Measurements from ENCODE around the gene PPFIA4. TPM values are rescaled to one million over a fixed set of nuclear protein-coding genes. Genes with fewer than 3 reads are reported as not detected.

The PPFIA4 gene
- total RNA-seq, 1 experiment from 2014 or later, result 4.2 TPM

DNA sequence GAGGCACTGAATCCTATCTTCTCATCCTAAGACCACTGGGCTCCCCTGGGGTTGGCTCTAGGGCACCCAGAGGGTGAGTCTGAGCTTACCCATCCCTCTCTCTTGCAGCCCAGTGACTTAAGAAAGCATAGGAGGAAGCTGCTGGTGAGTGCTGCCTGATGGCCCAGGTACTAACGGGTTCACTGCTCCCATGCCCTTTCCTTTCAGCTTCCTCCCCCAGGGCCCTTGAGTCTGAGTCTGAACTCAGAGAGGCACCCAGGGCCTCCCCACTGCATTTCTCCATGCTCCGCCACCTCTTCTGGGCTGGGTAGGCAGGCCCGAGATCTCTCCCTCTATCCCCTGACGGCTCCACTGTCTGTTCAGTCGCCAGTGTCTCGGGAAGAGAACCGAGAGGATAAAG lies 29.7 kb downstream of the PPFIA4 start:
- DNase-seq (ENCODE audit: extremely low read depth, low read depth), result no peak

- DNase-seq (ENCODE audit: extremely low read depth, low read depth), result no peak
Measured at GRCh38 chr1:203056516-203056915, 30.2 kb downstream of the PPFIA4 start.

DNA sequence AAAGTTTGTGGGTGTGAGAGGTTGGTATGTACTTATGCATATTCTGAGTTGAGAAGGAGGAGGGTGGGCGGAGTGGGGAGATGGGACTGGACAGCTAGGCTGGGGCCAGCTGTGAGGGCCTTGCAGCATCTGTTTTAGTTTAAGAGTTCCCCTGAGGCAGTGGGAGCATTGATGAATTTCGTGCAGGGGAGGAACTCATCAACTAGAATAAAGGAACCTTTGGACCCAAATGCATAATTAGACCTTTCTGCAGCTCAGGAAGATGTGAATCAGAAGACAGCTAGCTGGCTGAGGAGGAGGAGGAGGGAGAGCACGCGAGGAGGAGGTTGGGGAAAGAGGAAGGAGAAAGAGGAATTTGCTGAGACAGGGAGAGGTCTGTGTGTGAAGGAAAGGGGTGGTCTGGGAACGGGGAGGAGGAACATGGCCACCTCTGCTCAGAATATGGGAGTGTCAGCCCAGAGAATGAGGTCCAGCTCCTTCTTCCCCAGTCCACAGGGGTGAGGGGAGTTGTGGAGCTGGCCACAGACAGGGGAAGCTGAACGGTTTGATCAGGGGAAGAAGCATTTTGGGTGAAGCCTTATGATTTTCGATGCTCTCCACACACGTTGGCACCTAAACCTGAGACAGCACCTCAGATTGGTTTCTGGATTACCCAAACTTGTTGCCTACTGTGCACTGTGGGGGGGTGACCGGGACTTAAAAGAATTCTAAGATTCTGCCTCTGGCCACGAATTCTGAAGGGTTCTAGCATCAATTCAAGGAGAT lies 31.8 kb downstream of the PPFIA4 start:
- no peak for DNase-seq (ENCODE audit: extremely low read depth, low read depth)

GRCh38 chr1:203058676-203058935 lies 32.3 kb downstream of the PPFIA4 start:
- DNase-seq (ENCODE audit: extremely low read depth, low read depth), result no peak

GRCh38 chr1:203059485-203059884 lies 33.2 kb downstream of the PPFIA4 start:
- no peak for DNase-seq (ENCODE audit: extremely low read depth, low read depth)

- no peak for DNase-seq (ENCODE audit: extremely low read depth, low read depth)
Measured at GRCh38 chr1:203060115-203060514, 33.8 kb downstream of the PPFIA4 start.

GRCh38 chr1:203063287-203063686 lies 37.0 kb downstream of the PPFIA4 start:
- DNase-seq (ENCODE audit: extremely low read depth, low read depth), result no peak

DNA sequence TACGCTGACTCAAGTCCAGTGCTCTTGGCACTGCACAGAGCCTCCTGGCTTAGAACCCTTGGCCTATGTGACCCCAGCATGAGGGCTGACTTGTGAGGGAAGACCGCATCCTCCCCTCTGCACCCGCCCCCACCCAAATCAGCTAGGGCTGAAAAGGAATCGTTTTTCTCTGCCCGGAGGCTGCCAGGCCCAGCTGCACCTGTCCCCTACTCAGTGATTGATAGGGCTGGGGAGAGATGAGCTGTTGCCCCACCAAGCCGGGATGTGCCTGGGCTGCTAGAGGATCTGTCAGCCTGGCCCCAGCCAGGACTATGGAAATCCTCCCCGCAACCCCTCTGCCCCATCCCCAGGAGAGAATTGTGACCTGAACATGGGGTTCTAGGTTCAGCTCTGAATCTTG lies 38.9 kb downstream of the PPFIA4 start:
- no peak for DNase-seq (ENCODE audit: extremely low read depth, low read depth)

GRCh38 chr1:203065986-203066385 lies 39.7 kb downstream of the PPFIA4 start:
- DNase-seq (ENCODE audit: extremely low read depth, low read depth), result no peak

DNA sequence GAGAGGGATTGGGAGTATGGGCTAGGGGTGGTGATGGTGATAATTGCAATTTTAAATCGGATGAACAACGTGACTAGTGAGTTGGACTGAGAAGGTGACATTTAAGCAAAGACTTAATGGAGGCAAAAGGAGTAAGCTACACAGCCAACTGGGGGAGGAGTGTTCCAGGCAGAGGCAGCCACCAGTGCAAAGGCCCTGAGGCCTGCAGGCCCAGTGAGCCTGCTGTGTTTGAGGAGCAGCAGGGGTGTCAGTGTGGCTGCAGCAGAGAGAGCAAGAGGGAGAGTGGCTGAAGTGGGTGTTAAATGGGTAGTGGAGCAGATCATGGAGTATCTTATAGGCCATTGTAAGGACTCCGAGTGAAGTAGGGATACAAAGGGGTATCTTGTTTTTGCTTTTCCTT lies 40.7 kb downstream of the PPFIA4 start:
- no peak for DNase-seq (ENCODE audit: extremely low read depth, low read depth)

GRCh38 chr1:203069030-203069747 lies 42.9 kb downstream of the PPFIA4 start:
- no peak for DNase-seq (ENCODE audit: extremely low read depth, low read depth)

DNA sequence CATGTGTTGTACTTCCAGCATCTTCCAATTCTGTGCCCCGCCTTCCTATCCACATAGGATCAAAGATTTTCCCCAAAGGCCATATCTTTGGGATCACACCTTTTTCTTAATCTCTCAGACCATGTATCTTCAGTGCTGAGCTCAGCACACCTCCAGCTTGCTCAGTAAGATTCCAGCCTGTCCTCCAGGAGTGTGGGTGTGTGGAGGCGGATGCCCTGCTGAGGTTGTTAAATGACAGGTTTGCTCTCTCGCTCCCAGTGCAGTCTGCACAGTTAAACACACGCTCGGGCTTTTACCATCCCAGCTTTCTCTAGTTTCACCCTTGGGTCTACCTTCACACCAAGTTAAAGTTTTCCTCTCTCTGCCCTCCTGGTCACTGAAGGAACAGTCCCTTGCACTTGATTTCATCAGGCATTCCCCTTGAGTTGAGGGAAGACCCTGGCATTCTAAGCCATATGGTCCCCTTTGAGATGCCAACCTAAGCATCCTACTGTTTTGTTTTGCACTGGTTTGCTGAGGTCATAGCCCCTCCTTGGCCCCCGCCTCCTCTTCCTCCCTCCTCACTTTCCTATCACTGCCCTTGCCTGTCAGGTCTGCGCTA lies 45.8 kb downstream of the PPFIA4 start:
- DNase-seq (ENCODE audit: extremely low read depth, low read depth), result peak; percentile 19

- no peak for DNase-seq (ENCODE audit: extremely low read depth, low read depth)
Measured at GRCh38 chr1:203072911-203073310, 46.6 kb downstream of the PPFIA4 start.

GRCh38 chr1:203073469-203073868 lies 47.2 kb downstream of the PPFIA4 start:
- no peak for DNase-seq (ENCODE audit: extremely low read depth, low read depth)

GRCh38 chr1:203074610-203075009 lies 48.3 kb downstream of the PPFIA4 start:
- DNase-seq (ENCODE audit: extremely low read depth, low read depth), result no peak

GRCh38 chr1:203075236-203076030 lies 49.1 kb downstream of the PPFIA4 start:
- no peak for DNase-seq (ENCODE audit: extremely low read depth, low read depth)

- DNase-seq (ENCODE audit: extremely low read depth, low read depth), result no peak
Measured at GRCh38 chr1:203076031-203076511, 49.8 kb downstream of the PPFIA4 start.

GRCh38 chr1:203077367-203077766 lies 51.1 kb downstream of the PPFIA4 start:
- no peak for DNase-seq (ENCODE audit: extremely low read depth, low read depth)

- no peak for DNase-seq (ENCODE audit: extremely low read depth, low read depth)
Measured at GRCh38 chr1:203077956-203078355, 51.7 kb downstream of the PPFIA4 start.

DNA sequence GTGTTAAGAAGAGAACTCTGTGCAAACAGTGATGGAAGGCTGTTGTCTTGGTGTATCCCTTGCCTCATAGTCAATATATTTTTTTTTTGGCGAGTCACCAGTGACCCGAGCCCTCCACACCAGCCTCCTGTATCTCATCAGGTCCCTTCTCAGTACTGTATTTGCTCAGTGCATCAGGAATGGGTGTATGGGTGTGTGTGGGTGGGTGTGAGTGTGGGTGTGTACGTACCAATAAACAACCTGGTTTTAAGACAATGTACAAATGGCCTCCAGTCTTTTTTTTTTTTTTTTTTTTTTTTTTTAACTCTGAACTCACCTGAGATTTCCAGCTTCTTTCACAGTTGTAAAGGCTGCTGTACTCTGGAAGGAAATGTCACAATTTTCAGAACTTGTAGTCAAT lies 52.2 kb downstream of the PPFIA4 start:
- no peak for DNase-seq (ENCODE audit: extremely low read depth, low read depth)

- no peak for DNase-seq (ENCODE audit: extremely low read depth, low read depth)
Measured at GRCh38 chr1:203080456-203080855, 54.2 kb downstream of the PPFIA4 start.
